IMR-90 (cell line): Measurements from ENCODE around the gene RFX5. TPM values are rescaled to one million over a fixed set of nuclear protein-coding genes. Genes with fewer than 3 reads are reported as not detected.

Source experiments
- ATAC-seq: fragments of 200-7000 bp; cut with Tn5 transposase; 2 replicates; pipeline ENCODE4 v1.9.1; 2020; ENCODE audit warnings: low read depth, mild to moderate bottlenecking, moderate library complexity
- BruUV-seq: library from RNA; stranded (reverse); fragments of 400-500 nt; replicated peaks from 2 replicates; lab custom pipeline; 2021; lab: Mats Ljungman, UMichigan
- CTCF ChIA-PET: fragments of 300-600 bp; formaldehyde crosslinking; extraction: SDS; loops from one replicate; lab custom pipeline; 2021; ENCODE audit warnings: antibody characterized with exemption; lab: Yijun Ruan, JAX
- POLR2A ChIA-PET: fragments of 300-600 bp; sonication (Branson Sonifier 250); formaldehyde crosslinking; loops from one replicate; lab custom pipeline; 2022; ENCODE audit warnings: antibody characterized with exemption; ENCODE audit not compliant: unreplicated experiment; lab: Charles Lee
- DNase-seq: peaks from one replicate; pipeline ENCODE4 v3.0.0; 2013
- H2AFZ ChIP-seq: replicated peaks from 2 replicates; pipeline ENCODE3; 2013; ENCODE audit warnings: low read length, mild to moderate bottlenecking; ENCODE audit not compliant: poor library complexity
- H2AK5ac ChIP-seq: 2 replicates; pipeline ENCODE4 v1.6.1; 2013; ENCODE audit warnings: low read depth, low read length, inconsistent platforms
- H2AK9ac ChIP-seq: replicated peaks from 2 replicates; pipeline ENCODE3; 2013; ENCODE audit warnings: mild to moderate bottlenecking, low read depth, low read length, moderate library complexity; ENCODE audit not compliant: poor library complexity
- H2BK120ac ChIP-seq: 2 replicates; pipeline ENCODE4 v1.6.1; 2013; ENCODE audit warnings: low read depth, low read length, inconsistent platforms
- H2BK15ac ChIP-seq: 3 replicates; pipeline ENCODE4 v1.6.1; 2013; ENCODE audit warnings: low read depth, low read length, inconsistent platforms
- H2BK20ac ChIP-seq: 2 replicates; pipeline ENCODE4 v1.6.1; 2013; ENCODE audit warnings: low read depth, mild to moderate bottlenecking, inconsistent platforms, low read length, moderate library complexity
- H2BK5ac ChIP-seq: 2 replicates; pipeline ENCODE4 v1.6.1; 2013; ENCODE audit warnings: mild to moderate bottlenecking, low read depth, low read length, inconsistent platforms; ENCODE audit not compliant: poor library complexity, severe bottlenecking
- H3K14ac ChIP-seq: replicated peaks from 2 replicates; pipeline ENCODE4 v1.6.1; 2013; ENCODE audit warnings: low read depth, low read length, inconsistent platforms
- H3K18ac ChIP-seq: 2 replicates; pipeline ENCODE4 v1.6.1; 2013; ENCODE audit warnings: low read depth, low read length, control low read depth
- H3K23ac ChIP-seq: 2 replicates; pipeline ENCODE4 v1.6.1; 2013; ENCODE audit warnings: low read depth, low read length, inconsistent platforms
- H3K27ac ChIP-seq: 2 replicates; pipeline ENCODE4 v1.5.1; 2013; ENCODE audit warnings: mild to moderate bottlenecking, control low read depth, low read length; ENCODE audit not compliant: insufficient read depth
- H3K27me3 ChIP-seq: 2 replicates; pipeline ENCODE4 v1.6.1; 2013; ENCODE audit warnings: low read length; ENCODE audit not compliant: control insufficient read depth, insufficient read depth
- H3K36me3 ChIP-seq: 2 replicates; pipeline ENCODE4 v1.6.1; 2013; ENCODE audit warnings: low read length, mixed read lengths; ENCODE audit not compliant: control insufficient read depth, insufficient read depth
- H3K4ac ChIP-seq: 2 replicates; pipeline ENCODE4 v1.6.1; 2013; ENCODE audit warnings: low read depth, low read length, inconsistent platforms
- H3K4me1 ChIP-seq: 2 replicates; pipeline ENCODE4 v1.6.1; 2013; ENCODE audit warnings: low read length, mixed read lengths; ENCODE audit not compliant: control insufficient read depth, insufficient read depth
- H3K4me2 ChIP-seq: 2 replicates; pipeline ENCODE4 v1.6.1; 2013; ENCODE audit warnings: low read depth, mild to moderate bottlenecking, control low read depth, low read length, moderate library complexity
- H3K4me3 ChIP-seq: 2 replicates; pipeline ENCODE4 v1.5.1; 2013; ENCODE audit warnings: low read depth, mild to moderate bottlenecking, control low read depth, low read length, moderate library complexity; ENCODE audit not compliant: insufficient read depth
- H3K56ac ChIP-seq: 2 replicates; pipeline ENCODE4 v1.6.1; 2013; ENCODE audit warnings: low read length, inconsistent platforms; ENCODE audit not compliant: insufficient read depth; ENCODE audit errors: extremely low read depth
- H3K79me1 ChIP-seq, 2 experiments: 2 replicates each; pipeline ENCODE4 v1.6.1; 2013; ENCODE audit warnings: low read length in 2 of 2, inconsistent platforms in 1 of 2, low read depth in 1 of 2
- H3K9ac ChIP-seq: 2 replicates; pipeline ENCODE4 v1.6.1; 2013; ENCODE audit warnings: low read depth, low read length, control low read depth
- H3K9me1 ChIP-seq: 2 replicates; pipeline ENCODE4 v1.6.1; 2013; ENCODE audit warnings: low read length, inconsistent platforms; ENCODE audit not compliant: insufficient read depth
- H3K9me3 ChIP-seq: 2 replicates; pipeline ENCODE4 v1.6.1; 2013; ENCODE audit warnings: low read length; ENCODE audit not compliant: control insufficient read depth, insufficient read depth
- H4K20me1 ChIP-seq: 2 replicates; pipeline ENCODE4 v1.6.1; 2013; ENCODE audit warnings: low read length, inconsistent platforms; ENCODE audit not compliant: insufficient read depth
- H4K5ac ChIP-seq: 2 replicates; pipeline ENCODE4 v1.6.1; 2013; ENCODE audit warnings: mild to moderate bottlenecking, low read depth, low read length, control low read depth
- H4K8ac ChIP-seq, 2 experiments: 2 replicates each; pipeline ENCODE4 v1.6.1; 2013; ENCODE audit warnings: low read depth in 2 of 2, low read length in 2 of 2, control low read depth in 1 of 2, inconsistent platforms in 1 of 2
- H4K91ac ChIP-seq: 2 replicates; pipeline ENCODE4 v1.6.1; 2013; ENCODE audit warnings: low read depth, low read length, inconsistent platforms; ENCODE audit not compliant: insufficient read depth
- BHLHE40 ChIP-seq: fragments of 150-350 bp; IDR thresholded peaks from 2 replicates; pipeline ENCODE4 v1.6.1; 2016; ENCODE audit warnings: mild to moderate bottlenecking, low read depth, low read length
- CEBPB ChIP-seq: IDR thresholded peaks from 2 replicates; pipeline ENCODE4 v1.6.1; 2012; ENCODE audit warnings: low read depth, low read length, improper control_type of control experiment
- CHD1 ChIP-seq: IDR thresholded peaks from 2 replicates; pipeline ENCODE4 v1.6.1; 2012; ENCODE audit warnings: low read depth, low read length, improper control_type of control experiment
- CTCF ChIP-seq: conservative IDR thresholded peaks from 2 replicates; pipeline ENCODE4 v1.5.1; 2012; ENCODE audit warnings: mild to moderate bottlenecking, low read depth, low read length, improper control_type of control experiment
- ELK1 ChIP-seq: fragments of 150-350 bp; IDR thresholded peaks from 2 replicates; pipeline ENCODE4 v1.6.1; 2016; ENCODE audit warnings: low read depth, mild to moderate bottlenecking, low read length, moderate library complexity, borderline replicate concordance
- MAFK ChIP-seq: IDR thresholded peaks from 2 replicates; pipeline ENCODE4 v1.6.1; 2012; ENCODE audit warnings: low read depth, low read length, improper control_type of control experiment
- NFE2L2 ChIP-seq: fragments of 150-350 bp; IDR thresholded peaks from 2 replicates; pipeline ENCODE4 v1.6.1; 2016; ENCODE audit warnings: low read depth, mild to moderate bottlenecking, low read length
- RAD21 ChIP-seq: IDR thresholded peaks from 2 replicates; pipeline ENCODE4 v1.6.1; 2012; ENCODE audit warnings: low read length, improper control_type of control experiment
- RCOR1 ChIP-seq: IDR thresholded peaks from 2 replicates; pipeline ENCODE4 v1.6.1; 2012; ENCODE audit warnings: mild to moderate bottlenecking, low read length, improper control_type of control experiment; ENCODE audit not compliant: insufficient replicate concordance
- WGBS, 2 experiments: methylation state at CpG; one replicate each; pipeline versions ENCODE4 v1.1.5 to v1.1.7; 2013; ENCODE audit warnings: missing lambda C conversion rate in 2 of 2; ENCODE audit not compliant: insufficient read length in 1 of 2; ENCODE audit errors: extremely low coverage in 2 of 2; 5-methylcytosine and 5-hydroxymethylcytosine counted together
- dilution Hi-C: fragments of 300-500 bp; cut with HindIII; formaldehyde crosslinking; loops from one replicate; pipeline ENCODE4 v1.14.3; 2018; ENCODE audit warnings: low sequenced_read_pairs; ENCODE audit not compliant: unreplicated experiment
- in situ Hi-C: fragments of 300-500 bp; cut with MboI; formaldehyde crosslinking; loops from 3 replicates; pipeline ENCODE4 v1.14.3; 2019; ENCODE audit warnings: low sequenced_read_pairs, inconsistent platforms, mixed read lengths
- intact Hi-C: fragments of 100-400 bp; cut with micrococcal nuclease; formaldehyde crosslinking; loops from 2 replicates; pipeline ENCODE4 v1.10.0; 2022
- polyA plus RNA-seq, 3 experiments: library from polyadenylated mRNA; depleted of rRNA; stranded (reverse); fragments of >200 nt; gene quantifications; 2 replicates each; pipeline ENCODE4 v1.2.3, GENCODE V29; 2012; ENCODE audit warnings: low replicate concordance in 1 of 3
- total RNA-seq: library from RNA; depleted of rRNA; stranded (reverse); fragments of >200 nt; gene quantifications from 2 replicates; pipeline ENCODE4 v1.2.3, GENCODE V29; 2012

The RFX5 gene
- total and polyA plus RNA-seq, 2 of the 4 experiments (the other 2 are of a cell fraction): 29.3 to 44.4 TPM

GRCh38 chr1:151312411-151312810 is 34.6 kb downstream of the RFX5 start (continued):
- no peak for TF ChIP-seq ELK1

- H4K8ac ChIP-seq: peak overlapping the region in 1 of 2 experiments; percentile 61; a peak in 2 of 4 replicates
- no peaks in the 10 kb centered on the region for H3K9me3 ChIP-seq
- peaks cover 39% of the 10 kb centered on the region for H3K4me1 ChIP-seq
- peak overlapping the region; percentile 71 for H2AK9ac ChIP-seq
- H3K27ac ChIP-seq: peak overlapping the region; percentile 68
- H4K5ac ChIP-seq: peak overlapping the region; percentile 8; the same call in 1 of the 2 replicates
- peaks cover 44 to 90% of the 10 kb centered on the region in 2 experiments for H3K79me1 ChIP-seq
- peak; percentile 100 for DNase-seq
- no CpG with 5 or more reads among the region's 7 CpGs for WGBS, 2 experiments
- H2BK5ac ChIP-seq: peak overlapping the region; percentile 57
- H2AFZ ChIP-seq: no peak overlapping the region
- peak overlapping the region; percentile 52; the same call in 1 of the 2 replicates for H2AK5ac ChIP-seq
- peak overlapping the region; percentile 56 for H3K14ac ChIP-seq
- peak overlapping the region; percentile 40; the same call in 2 of the 3 replicates for H2BK15ac ChIP-seq
- H3K36me3 ChIP-seq: peaks cover 45% of the 10 kb centered on the region
- H3K23ac ChIP-seq: peak overlapping the region; percentile 74; the same call in 1 of the 2 replicates
- peak overlapping the region; percentile 78 for H3K4ac ChIP-seq
- peaks cover 57% of the 10 kb centered on the region for H3K9me1 ChIP-seq
- H2BK20ac ChIP-seq: peak overlapping the region; percentile 83
- in situ Hi-C loops (loop anchor here (25.0 kb wide), 1 partner anchor 676 kb away; the partner anchor contains the start of gene S100A10), intact Hi-C loops (loop anchor here (1.0 kb wide), 1 partner anchor 16 kb away; the partner anchor contains the start of gene PI4KB), dilution Hi-C loops (no loop called here)
- peak overlapping the region; percentile 58; the same call in 1 of the 2 replicates for H3K56ac ChIP-seq
- H3K27me3 ChIP-seq: no peaks in the 10 kb centered on the region
- H4K20me1 ChIP-seq: peaks cover 51% of the 10 kb centered on the region
- CTCF ChIA-PET: interaction anchor here (0.5 to 1.9 kb wide), 3 partner anchors 11 to 1212 kb away, joined by 3 to 12 read pairs (median 3); no protein-coding TSS in a partner anchor
- peak overlapping the region; percentile 62 for H4K91ac ChIP-seq
- H3K4me2 ChIP-seq: peak overlapping the region; percentile 36
- no peak overlapping the region for H3K4me3 ChIP-seq
- peak; percentile 89 for ATAC-seq
- BruUV-seq: no TSS peak
- peak overlapping the region; percentile 85 for H2BK120ac ChIP-seq
- H3K18ac ChIP-seq: peak overlapping the region; percentile 21; the same call in 1 of the 2 replicates
- POLR2A ChIA-PET: interaction anchor here (1.0 to 1.1 kb wide), 2 partner anchors 9 to 14 kb away, joined by 4 read pairs; no protein-coding TSS in a partner anchor
- H3K9ac ChIP-seq: no peak overlapping the region; the same call in 1 of the 2 replicates
- TF ChIP-seq RCOR1 (peak; percentile 84), MAFK (peak; percentile 61), CEBPB (peak; percentile 100), CHD1 (peak; percentile 63; the same call in 1 of the 2 replicates), ELK1 (no peak), BHLHE40 (peak; percentile 78), NFE2L2 (peak; percentile 68; the same call in 1 of the 2 replicates), CTCF (no peak), RAD21 (no peak; the same call in 1 of the 2 replicates)
These were observed 35.3 kb downstream of the RFX5 start for GRCh38 chr1:151311589-151312331.
